ENCODE results near the gene STEAP4. TPM values are rescaled to one million over a fixed set of nuclear protein-coding genes. Genes with fewer than 3 reads are reported as not detected.
"Not testable (repeated sequence)": the region's sequence is repeated elsewhere in the genome, so short reads cannot be mapped to it uniquely, and the experiment has no call there.

STEAP4 gene
- total RNA-seq, 1 experiment from 2014 or later = 7.4 TPM

- Mint-ChIP-seq H3K9me3 (ENCODE audit: low read depth, unreplicated experiment) (peaks cover 10% of the 10 kb centered on the region), H3K27me3 (ENCODE audit: unreplicated experiment) (no peaks in the 10 kb centered on the region), H3K36me3 (ENCODE audit: insufficient read depth, unreplicated experiment) (no peaks in the 10 kb centered on the region), H3K4me3 (ENCODE audit: low read depth, unreplicated experiment) (no peak overlapping the region), H3K4me1 (ENCODE audit: low read depth, unreplicated experiment) (peaks cover 35% of the 10 kb centered on the region), H3K27ac (ENCODE audit: unreplicated experiment) (no peak overlapping the region)
- no peak for DNase-seq
- intact Hi-C loops (cut with micrococcal nuclease; ENCODE audit: unreplicated experiment) = no loop called here
- no peak for TF ChIP-seq CTCF (IDR thresholded peaks at IDR 0.05; ENCODE audit: unreplicated experiment)
- no TSS peak for BruUV-seq (replicated peaks)
- CTCF ChIA-PET = interaction anchor here (1.2 kb wide), 1 partner anchor 17 kb away, joined by 3 read pairs; no protein-coding TSS in a partner anchor
Observed at GRCh38 chr7:88259656-88260380, 46.9 kb downstream of the STEAP4 start.

DNA sequence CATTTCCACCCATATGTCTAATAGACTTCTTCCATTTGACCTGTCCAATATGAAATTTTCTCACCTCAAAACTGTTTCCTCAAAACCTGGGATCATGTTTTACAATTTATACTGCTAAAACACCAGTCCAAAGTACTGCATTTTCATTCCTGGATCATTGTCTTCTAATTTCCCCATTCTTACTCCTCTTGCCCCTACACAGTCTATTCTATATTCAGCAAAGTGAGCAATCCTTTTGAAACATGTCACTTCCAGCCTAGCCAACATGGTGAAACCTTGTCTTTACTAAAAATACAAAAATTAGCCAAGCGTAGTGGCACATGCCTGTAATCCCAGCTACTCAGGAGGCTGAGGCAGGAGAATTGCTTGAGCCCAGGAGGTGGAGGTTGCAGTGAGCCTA is 48.4 kb downstream of the STEAP4 start:
- H3K4me3 Mint-ChIP-seq (ENCODE audit: low read depth, unreplicated experiment); BruUV-seq (replicated peaks); H3K27me3 Mint-ChIP-seq (ENCODE audit: unreplicated experiment); H3K36me3 Mint-ChIP-seq (ENCODE audit: insufficient read depth, unreplicated experiment); intact Hi-C loops (cut with micrococcal nuclease; ENCODE audit: unreplicated experiment); DNase-seq: not testable (repeated sequence)
- H3K4me1 Mint-ChIP-seq (ENCODE audit: low read depth, unreplicated experiment) = peaks cover 42% of the 10 kb centered on the region
- H3K27ac Mint-ChIP-seq (ENCODE audit: unreplicated experiment) = peak overlapping the region; percentile 10
- peaks cover 15% of the 10 kb centered on the region for H3K9me3 Mint-ChIP-seq (ENCODE audit: low read depth, unreplicated experiment)
- CTCF ChIA-PET = interaction anchor here (1.2 kb wide), 1 partner anchor 15 kb away, joined by 3 read pairs; no protein-coding TSS in a partner anchor

- BruUV-seq (replicated peaks) = no TSS peak
- intact Hi-C loops (cut with micrococcal nuclease; ENCODE audit: unreplicated experiment) = no loop called here
- no peak overlapping the region for H3K27ac Mint-ChIP-seq (ENCODE audit: unreplicated experiment)
- CTCF ChIA-PET = interaction anchor here (0.6 to 1.2 kb wide), 2 partner anchors 14 to 239 kb away, joined by 3 read pairs; no protein-coding TSS in a partner anchor
- H3K36me3 Mint-ChIP-seq (ENCODE audit: insufficient read depth, unreplicated experiment) = no peaks in the 10 kb centered on the region
- no peaks in the 10 kb centered on the region for H3K27me3 Mint-ChIP-seq (ENCODE audit: unreplicated experiment)
- TF ChIP-seq CTCF (IDR thresholded peaks at IDR 0.05; ENCODE audit: unreplicated experiment) = no peak
- DNase-seq = no peak
- H3K4me1 Mint-ChIP-seq (ENCODE audit: low read depth, unreplicated experiment) = peaks cover 42% of the 10 kb centered on the region
- peaks cover 15% of the 10 kb centered on the region for H3K9me3 Mint-ChIP-seq (ENCODE audit: low read depth, unreplicated experiment)
- H3K4me3 Mint-ChIP-seq (ENCODE audit: low read depth, unreplicated experiment) = no peak overlapping the region
Observed at GRCh38 chr7:88256906-88257305, 49.8 kb downstream of the STEAP4 start.

DNA sequence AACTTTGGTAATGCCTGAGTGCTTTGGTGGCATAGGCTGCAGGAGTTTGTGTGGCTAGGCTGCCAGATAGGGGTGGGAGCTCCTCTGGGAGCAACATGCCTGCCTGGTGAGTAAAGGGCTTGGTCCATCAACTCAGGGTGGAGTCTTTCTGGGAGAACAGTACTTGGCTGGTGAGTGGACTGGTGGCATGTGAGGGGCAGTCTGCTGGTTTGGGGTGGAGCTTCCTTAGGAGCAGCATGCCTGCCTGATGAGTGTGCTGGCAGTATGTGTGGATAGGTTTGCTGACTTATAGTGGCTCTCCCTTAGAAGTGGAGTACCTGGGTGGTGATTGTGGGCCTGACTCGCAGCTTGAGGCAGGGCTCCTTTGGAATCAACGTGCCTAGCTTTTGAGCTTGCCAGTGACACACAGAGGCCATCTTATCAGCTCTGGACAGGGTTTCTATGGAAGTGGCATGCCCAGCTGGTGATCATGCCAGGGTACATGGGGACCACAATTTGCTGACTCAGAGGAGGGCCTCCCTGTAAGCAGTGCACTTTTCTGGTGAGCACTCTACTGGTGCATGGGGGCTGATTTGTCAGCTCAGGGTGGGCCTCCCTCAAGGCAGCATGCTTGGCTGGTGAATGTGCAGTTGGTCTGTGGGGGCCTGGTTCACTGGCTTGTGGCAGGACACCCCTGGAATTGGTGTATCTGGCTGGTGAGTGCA is 51.8 kb downstream of the STEAP4 start:
- Mint-ChIP-seq H3K4me3 (ENCODE audit: low read depth, unreplicated experiment) (no peak overlapping the region), H3K9me3 (ENCODE audit: low read depth, unreplicated experiment) (peaks cover 15% of the 10 kb centered on the region), H3K27ac (ENCODE audit: unreplicated experiment) (peak overlapping the region; percentile 40), H3K27me3 (ENCODE audit: unreplicated experiment) (no peaks in the 10 kb centered on the region), H3K4me1 (ENCODE audit: low read depth, unreplicated experiment) (peaks cover 34% of the 10 kb centered on the region), H3K36me3 (ENCODE audit: insufficient read depth, unreplicated experiment) (no peaks in the 10 kb centered on the region)
- TSS peak; percentile 48 for BruUV-seq (replicated peaks)
- intact Hi-C loops (cut with micrococcal nuclease; ENCODE audit: unreplicated experiment) = no loop called here
- DNase-seq = peak; percentile 71
- no peak for TF ChIP-seq CTCF (IDR thresholded peaks at IDR 0.05; ENCODE audit: unreplicated experiment)
- CTCF ChIA-PET = interaction anchor here (0.5 to 1.1 kb wide), 4 partner anchors 11 to 1880 kb away, joined by 3 to 4 read pairs (median 3); no protein-coding TSS in a partner anchor
